HG03139 (cell line): ENCODE results near the gene ANGPTL4.
"Not testable (repeated sequence)": the region's sequence is repeated elsewhere in the genome, so short reads cannot be mapped to it uniquely, and the experiment has no call there.

Experiments used
- ATAC-seq: cut with Tn5 transposase; IDR thresholded peaks from one replicate; pipeline ENCODE4 v1.9.1; 2021; ENCODE audit not compliant: unreplicated experiment

ANGPTL4 gene

DNA sequence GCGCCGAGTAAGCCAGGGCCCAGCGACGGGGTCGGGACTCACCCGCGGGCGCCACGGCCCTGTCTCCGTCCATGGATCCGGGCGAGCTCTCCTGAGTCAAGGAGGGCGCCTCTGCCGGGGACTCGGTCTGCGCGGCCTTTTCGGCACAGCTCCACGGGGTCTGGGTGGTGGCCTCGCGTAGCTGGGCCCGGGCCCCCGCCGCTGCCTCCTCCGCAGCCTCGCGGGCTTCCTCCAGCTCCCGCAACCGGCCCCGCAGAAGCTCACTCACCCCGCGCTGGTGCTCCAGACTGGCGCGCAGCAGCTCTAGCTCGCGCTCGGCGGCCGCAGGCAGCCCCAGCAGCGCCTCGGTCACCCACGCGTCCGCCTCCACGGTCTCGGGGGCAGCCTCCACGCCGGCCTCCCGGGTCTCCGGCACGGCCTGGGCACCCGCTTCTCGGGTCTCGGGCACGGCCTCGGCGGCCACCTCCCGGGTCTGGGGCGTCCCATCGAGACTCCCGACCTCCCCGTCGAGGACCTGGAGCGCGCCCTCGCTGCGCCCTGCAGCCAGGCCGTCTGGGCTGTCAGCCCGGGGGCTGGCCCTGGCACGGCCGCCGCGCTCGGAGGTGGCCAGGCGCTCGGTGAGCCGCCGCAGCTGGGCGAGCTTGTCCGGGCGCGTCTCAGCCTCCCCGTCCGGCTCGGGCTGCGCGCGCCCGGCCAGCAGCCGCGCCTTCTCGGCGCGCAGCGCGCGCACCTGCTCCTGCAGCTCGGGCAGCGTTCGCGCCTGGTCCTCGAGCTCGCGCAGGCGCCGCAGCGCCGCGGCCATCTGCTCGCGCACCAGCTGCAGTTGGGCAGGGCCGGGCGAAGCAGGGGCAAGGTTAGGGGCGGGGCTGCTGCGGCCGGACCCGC lies 29.3 kb upstream of the ANGPTL4 start:
- no peak for ATAC-seq

DNA sequence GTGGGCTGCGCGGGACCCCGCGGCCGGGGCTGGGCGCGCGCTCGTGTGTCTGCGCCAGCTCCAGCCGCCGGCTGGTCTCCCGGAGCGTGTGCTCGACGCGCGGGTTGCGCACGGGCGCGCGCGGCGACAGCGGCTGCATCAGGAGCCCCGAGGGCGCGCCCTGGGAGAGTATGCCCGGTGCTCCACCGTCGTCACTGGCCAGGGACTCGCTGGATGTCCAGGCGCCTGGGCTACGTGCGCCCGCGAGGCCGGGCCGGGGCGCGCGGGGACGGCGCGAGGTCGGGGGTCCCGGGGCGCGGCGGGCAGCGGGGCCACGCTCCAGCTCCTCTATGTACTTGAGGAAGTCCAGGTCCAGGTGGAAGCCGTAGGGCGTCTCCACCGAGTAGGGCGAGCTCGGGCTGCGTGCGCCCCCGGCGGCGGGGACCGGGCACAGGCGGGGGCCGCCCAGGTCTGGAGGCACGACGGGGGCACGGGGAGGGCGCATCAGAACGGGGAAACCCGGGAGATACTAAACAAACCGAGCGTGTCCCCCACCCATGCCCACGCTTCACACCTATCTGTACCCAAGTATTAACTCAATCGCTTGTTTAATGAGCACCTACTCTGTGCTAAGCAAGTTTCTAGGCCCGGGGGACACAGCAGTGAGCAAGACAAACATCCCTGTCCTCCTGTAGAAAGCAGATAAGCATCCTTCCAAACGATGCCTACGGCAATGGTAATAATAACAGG lies 28.4 kb upstream of the ANGPTL4 start:
- ATAC-seq: no peak

- ATAC-seq: no peak
Observed at GRCh38 chr19:8336072-8336569, 27.8 kb upstream of the ANGPTL4 start.

GRCh38 chr19:8336660-8337059 lies 27.3 kb upstream of the ANGPTL4 start:
- ATAC-seq: no peak

DNA sequence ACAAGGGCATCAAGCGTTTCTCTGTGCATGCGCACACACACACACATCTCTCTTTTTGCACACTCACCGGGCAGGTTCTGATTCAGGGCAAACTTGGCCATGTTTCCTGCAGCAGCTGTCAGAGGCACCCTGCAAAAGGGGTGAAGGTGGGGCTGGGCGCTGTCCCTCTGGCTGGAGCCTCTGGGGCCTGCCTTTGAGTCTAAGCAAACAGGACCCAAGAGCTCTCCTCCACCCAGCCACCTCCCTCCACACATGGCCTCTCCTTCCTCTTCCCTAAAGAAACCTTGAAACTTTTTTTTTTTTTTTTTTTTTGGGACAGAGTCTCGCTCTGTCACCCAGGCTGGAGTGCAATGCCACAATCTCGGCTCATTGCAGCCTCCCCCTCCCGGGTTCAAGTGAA lies 26.2 kb upstream of the ANGPTL4 start:
- ATAC-seq: no peak

DNA sequence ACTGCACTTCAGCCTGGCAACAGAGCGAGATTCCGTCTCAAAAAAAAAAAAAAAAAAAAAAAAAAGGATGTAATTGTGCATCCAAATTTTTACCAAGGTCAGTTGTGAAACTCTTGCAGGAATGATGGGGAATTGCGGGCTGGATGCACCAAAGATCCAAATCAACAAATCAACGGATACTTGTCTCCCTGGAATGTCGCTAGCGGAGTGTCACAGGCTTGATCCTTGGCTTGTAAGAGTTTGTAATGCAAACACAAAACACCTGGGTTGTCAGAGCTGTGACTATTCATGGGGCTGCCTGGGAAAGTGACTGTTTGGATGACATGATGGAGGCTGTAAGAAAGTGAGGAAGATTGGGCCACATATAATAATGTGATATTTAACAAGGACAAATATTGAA lies 25.1 kb upstream of the ANGPTL4 start:
- ATAC-seq: no peak

- no peak for ATAC-seq
Observed at GRCh38 chr19:8340341-8341096, 23.4 kb upstream of the ANGPTL4 start.

GRCh38 chr19:8341504-8341903 lies 22.5 kb upstream of the ANGPTL4 start:
- ATAC-seq: not testable (repeated sequence)

GRCh38 chr19:8342316-8342683 lies 21.7 kb upstream of the ANGPTL4 start:
- ATAC-seq: no peak

DNA sequence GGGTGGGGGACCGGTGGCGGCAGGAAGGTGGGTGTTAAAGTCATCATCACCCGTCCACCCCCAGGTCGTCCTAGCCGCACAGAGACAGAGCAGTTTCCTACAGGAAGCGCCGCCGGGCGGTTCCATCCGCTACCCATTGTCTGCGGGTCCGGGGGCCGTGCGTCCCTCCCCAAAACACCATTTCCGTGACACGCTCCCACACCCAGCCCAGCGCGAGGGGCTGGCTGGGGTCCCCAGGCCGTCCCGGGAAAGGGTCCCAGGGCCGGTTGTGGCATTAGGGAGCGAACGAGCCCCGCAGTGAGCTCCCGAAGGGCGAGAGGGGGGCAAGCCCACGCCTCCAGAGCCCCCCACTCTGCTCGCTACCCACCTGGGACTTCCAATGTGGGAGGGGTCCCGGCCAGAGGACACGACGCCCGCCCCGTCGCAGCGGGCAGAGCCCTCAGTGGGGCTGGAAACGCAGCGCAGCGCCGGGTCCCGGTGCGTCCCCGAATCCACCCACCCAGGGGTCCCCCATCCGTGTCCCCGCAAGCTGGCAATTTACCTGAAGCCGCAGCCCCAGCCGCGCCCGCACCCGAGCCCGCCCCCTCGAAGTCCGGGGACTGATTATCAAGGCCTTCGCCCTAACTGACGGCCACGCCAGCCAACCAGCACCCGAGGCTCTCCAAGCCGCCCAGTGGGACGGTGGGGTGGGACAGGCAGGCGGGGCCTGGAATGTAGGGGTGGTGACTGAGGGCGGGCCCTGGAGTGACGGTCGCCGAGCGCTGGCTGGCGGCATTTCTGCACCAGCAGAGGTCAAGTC lies 21.1 kb upstream of the ANGPTL4 start, which contains the start of gene KANK3:
TSS of gene KANK3 (minus strand) at position 579 of the 799 bp plus-strand sequence. CDS start 5,434 bp downstream, outside the sequence.
- ATAC-seq: peak; percentile 91

GRCh38 chr19:8343483-8343844 lies 20.5 kb upstream of the ANGPTL4 start:
- ATAC-seq: no peak

- not testable (repeated sequence) for ATAC-seq
Observed at GRCh38 chr19:8349629-8350372, 14.2 kb upstream of the ANGPTL4 start.

- ATAC-seq: no peak
Observed at GRCh38 chr19:8352134-8352827, 11.7 kb upstream of the ANGPTL4 start.

- ATAC-seq: not testable (repeated sequence)
Observed at GRCh38 chr19:8352845-8353244, 11.1 kb upstream of the ANGPTL4 start.

DNA sequence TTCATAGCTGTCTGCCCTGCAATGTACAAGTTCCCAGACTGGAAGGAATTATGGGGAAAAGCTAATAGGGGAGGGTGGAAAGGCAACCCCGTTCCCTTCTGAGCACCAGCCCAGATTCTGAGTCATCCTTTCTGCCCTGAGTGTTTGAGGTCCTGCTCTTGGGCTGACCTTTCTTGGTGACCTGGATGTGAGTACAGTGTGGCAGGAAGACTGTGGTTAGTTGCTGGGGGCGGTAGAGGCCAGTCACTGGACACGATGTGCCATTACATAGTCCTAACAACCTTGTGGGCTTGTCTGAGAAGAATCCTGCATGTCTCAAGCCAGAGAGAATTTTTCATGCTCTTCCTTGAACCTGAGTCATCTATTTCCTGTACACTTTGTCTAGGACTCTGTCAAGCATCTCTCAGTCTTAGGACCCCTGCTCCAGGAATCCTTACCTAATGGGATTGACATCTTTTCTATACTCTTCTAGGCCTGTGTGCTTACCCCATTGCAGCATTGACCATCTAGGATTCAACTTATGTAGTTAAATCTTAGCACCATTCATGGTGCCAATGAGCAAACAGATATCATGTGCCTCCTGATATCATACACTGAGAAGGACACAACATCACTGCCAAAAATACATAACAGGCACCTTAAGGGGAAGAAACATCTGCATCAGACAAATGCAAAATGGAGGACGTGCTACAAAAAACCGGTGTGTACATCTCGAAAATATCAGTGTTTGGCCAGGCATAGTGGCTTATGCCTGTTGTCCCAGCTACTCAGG lies 8.1 kb upstream of the ANGPTL4 start:
- no peak for ATAC-seq

DNA sequence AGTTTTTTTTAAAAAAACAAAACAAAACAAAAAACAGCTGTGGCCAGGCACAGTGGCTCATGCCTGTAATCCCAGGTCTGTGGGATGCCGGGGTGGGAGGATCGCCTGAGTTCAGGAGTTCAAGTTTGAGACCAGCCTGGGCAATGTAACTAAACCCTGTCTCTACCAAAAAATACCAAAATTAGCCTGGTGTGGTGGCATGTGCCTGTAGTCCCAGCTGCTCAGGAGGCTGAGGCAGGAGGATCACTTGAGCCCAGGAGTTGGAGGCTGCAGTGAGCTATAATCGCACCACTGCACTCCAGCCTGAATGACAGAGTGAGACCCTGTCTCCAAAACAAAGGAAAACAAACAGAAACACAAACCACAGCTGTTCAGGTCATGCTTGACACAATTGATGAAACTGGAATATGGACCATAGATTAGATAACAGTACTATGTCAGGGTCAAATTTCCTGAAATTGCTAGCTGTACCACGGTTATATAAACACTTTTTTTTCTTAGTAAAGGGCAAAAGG lies 6.9 kb upstream of the ANGPTL4 start:
- no peak for ATAC-seq

DNA sequence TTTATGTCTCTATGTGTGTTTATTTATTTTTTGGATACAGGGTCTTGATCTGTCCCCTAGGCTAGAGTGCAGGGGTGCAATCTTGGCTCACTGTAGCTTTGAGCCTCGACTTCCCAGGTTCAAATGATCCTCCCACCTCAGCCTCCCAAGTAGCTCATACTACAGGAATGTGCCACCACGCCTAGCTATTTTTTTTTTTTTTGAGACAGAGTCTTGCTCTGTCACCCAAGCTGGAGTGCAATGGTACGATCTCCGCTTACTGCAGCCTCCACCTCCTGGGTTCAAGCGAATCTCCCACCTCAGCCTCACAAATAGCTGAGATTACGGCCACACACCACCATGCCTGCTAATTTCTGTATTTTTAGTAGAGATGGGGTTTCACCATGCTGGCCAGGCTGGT lies 5.0 kb upstream of the ANGPTL4 start:
- no peak for ATAC-seq

DNA sequence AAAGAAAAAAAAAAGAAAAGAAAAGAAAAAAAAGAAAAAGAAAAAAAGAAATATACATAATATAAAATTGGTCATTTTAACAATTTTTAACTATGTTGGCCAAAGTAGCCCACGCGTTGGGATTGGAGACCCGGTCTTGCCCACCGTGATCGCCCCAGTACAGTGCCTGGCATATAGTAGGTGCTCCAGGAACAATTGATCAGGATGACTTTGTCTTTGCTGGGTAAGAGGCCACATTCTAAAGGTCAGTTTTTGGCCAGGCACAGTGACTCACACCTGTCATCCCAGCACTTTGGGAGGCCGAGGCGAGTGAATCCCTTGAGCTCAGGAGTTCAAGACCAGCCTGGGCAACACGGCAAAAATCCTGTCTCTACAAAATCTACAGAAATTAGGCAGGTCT lies 3.8 kb upstream of the ANGPTL4 start:
- ATAC-seq: no peak
